Transverse colon (tissue), 3 donors: ENCODE measurements around the gene KMT2C.
"Not testable (repeated sequence)": the region's sequence is repeated elsewhere in the genome, so short reads cannot be mapped to it uniquely, and the experiment has no call there.

Experiments used
- POLR2A ChIP-seq: fragments of 450-650 bp; IDR thresholded peaks from one replicate; pipeline ENCODE4 v1.6.1; 2016; ENCODE audit warnings: antibody characterized with exemption, mild to moderate bottlenecking, moderate library complexity
- TF ChIP-seq, protein P1 (sequence below), 5 experiments: fragments of 200-600 bp in 3 of 5; fragments of 450-650 bp in 2 of 5; sonication (generic) in 3 of 5; IDR thresholded peaks; 1 replicate in 2 of 5; 2 replicates in 3 of 5; pipeline ENCODE4 v1.5.1; 2016 to 2017; ENCODE audit warnings: antibody characterized with exemption in 5 of 5, inconsistent platforms in 3 of 5, mild to moderate bottlenecking in 2 of 5, moderate library complexity in 1 of 5

DNA sequence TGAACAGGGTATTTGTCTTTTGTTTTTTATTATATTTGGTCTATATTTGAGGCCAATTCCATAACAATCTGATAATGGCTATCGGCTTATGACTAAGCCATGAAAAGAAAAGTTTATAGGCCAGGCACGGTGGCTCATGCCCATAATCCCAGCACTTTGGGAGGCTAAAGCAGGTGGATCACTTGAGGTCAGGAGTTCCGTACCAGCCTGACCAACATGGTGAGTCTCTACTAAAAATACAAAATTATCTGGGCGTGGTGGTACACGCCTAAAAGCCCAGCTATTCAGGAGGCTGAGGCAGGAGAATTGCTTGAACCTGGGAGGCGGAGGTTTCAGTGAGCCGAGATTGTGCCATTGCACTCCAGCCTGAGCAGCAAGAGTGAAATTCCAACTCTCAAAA is 227.0 kb downstream of the KMT2C start:
- TF ChIP-seq, protein P1, sequence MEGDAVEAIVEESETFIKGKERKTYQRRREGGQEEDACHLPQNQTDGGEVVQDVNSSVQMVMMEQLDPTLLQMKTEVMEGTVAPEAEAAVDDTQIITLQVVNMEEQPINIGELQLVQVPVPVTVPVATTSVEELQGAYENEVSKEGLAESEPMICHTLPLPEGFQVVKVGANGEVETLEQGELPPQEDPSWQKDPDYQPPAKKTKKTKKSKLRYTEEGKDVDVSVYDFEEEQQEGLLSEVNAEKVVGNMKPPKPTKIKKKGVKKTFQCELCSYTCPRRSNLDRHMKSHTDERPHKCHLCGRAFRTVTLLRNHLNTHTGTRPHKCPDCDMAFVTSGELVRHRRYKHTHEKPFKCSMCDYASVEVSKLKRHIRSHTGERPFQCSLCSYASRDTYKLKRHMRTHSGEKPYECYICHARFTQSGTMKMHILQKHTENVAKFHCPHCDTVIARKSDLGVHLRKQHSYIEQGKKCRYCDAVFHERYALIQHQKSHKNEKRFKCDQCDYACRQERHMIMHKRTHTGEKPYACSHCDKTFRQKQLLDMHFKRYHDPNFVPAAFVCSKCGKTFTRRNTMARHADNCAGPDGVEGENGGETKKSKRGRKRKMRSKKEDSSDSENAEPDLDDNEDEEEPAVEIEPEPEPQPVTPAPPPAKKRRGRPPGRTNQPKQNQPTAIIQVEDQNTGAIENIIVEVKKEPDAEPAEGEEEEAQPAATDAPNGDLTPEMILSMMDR (IDR thresholded peaks at IDR 0.05): not testable (repeated sequence)
- not testable (repeated sequence) for TF ChIP-seq POLR2A
